ENCODE results near the gene DDX54.

- TF ChIP-seq CTCF (IDR thresholded peaks at IDR 0.05; ENCODE audit: borderline replicate concordance, extremely low read depth, low read length, poor library complexity, severe bottlenecking) (no peak), EZH2 (IDR thresholded peaks at IDR 0.05; ENCODE audit: borderline replicate concordance, low read depth, low read length, severe bottlenecking) (no peak)
Measured at GRCh38 chr12:113154351-113154973, 30.8 kb downstream of the DDX54 start.

All from DND-41 (cell line).